Breast epithelium (tissue), 3 donors: ENCODE results near the gene OR2A14.

Source experiments
- POLR2A ChIP-seq: fragments of 450-650 bp; IDR thresholded peaks from one replicate; pipeline ENCODE4 v1.6.1; 2016; ENCODE audit warnings: antibody characterized with exemption, mild to moderate bottlenecking, moderate library complexity
- TF ChIP-seq, protein P1 (sequence below), 3 donors: fragments of 450-650 bp; IDR thresholded peaks; one replicate each; pipeline ENCODE4 v1.5.1; 2016 to 2017; ENCODE audit warnings: antibody characterized with exemption in 3 of 3, mild to moderate bottlenecking in 3 of 3, moderate library complexity in 3 of 3

DNA sequence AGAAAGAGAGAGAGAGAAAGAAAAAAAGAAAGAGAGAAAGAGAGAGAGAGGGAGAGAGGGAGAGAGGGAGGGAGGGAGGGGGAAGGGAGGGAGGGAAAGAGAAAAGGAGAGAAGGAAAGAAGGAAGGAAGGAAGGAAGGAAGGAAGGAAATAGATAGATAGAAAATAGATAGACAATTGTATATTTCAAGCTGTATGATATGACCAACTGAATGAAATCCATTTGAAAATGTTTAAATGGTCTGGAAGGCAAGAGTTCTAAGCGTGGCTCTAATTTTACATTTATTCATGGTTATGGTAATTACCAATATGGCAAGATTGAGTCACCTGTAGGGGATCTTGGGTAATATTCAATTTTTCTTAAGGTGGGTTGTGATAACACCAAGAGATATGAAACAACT lies 35.9 kb downstream of the OR2A14 start:
- no peak for TF ChIP-seq POLR2A
- TF ChIP-seq, protein P1, sequence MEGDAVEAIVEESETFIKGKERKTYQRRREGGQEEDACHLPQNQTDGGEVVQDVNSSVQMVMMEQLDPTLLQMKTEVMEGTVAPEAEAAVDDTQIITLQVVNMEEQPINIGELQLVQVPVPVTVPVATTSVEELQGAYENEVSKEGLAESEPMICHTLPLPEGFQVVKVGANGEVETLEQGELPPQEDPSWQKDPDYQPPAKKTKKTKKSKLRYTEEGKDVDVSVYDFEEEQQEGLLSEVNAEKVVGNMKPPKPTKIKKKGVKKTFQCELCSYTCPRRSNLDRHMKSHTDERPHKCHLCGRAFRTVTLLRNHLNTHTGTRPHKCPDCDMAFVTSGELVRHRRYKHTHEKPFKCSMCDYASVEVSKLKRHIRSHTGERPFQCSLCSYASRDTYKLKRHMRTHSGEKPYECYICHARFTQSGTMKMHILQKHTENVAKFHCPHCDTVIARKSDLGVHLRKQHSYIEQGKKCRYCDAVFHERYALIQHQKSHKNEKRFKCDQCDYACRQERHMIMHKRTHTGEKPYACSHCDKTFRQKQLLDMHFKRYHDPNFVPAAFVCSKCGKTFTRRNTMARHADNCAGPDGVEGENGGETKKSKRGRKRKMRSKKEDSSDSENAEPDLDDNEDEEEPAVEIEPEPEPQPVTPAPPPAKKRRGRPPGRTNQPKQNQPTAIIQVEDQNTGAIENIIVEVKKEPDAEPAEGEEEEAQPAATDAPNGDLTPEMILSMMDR (IDR thresholded peaks at IDR 0.05) = no peak
